NOMO-1 treated with dmso at 0.1 percent for 144 hours (cell line): ENCODE results near the gene JPH2.

Experiments used
- DNase-seq: peaks from one replicate; lab custom pipeline; 2025; ENCODE audit not compliant: unreplicated experiment; lab: John Stamatoyannopoulos, UW

The JPH2 gene

GRCh38 chr20:44065401-44066340, 121.3 kb downstream of the JPH2 start:
- DNase-seq: no peak

- DNase-seq: no peak
These were observed 122.2 kb downstream of the JPH2 start for GRCh38 chr20:44064501-44065400.
